Upper lobe of right lung (tissue), 1 donor: ENCODE results near the gene BAG3. TPM values are rescaled to one million over a fixed set of nuclear protein-coding genes. Genes with fewer than 3 reads are reported as not detected.
"Not testable (repeated sequence)": the region's sequence is repeated elsewhere in the genome, so short reads cannot be mapped to it uniquely, and the experiment has no call there.

Experiments
- ATAC-seq: fragments of 200-7000 bp; cut with Tn5 transposase; one replicate; pipeline ENCODE4 v1.9.1; 2020; ENCODE audit warnings: mild to moderate bottlenecking, moderate library complexity
- DNase-seq: peaks from one replicate; pipeline ENCODE4 v3.0.0-alpha.2; 2020
- H3K27ac ChIP-seq: fragments of 200-600 bp; one replicate; pipeline ENCODE4 v1.8.0; 2022
- H3K27me3 ChIP-seq: fragments of 200-600 bp; one replicate; pipeline ENCODE4 v1.8.0; 2022; ENCODE audit warnings: mild to moderate bottlenecking
- H3K36me3 ChIP-seq: fragments of 200-600 bp; one replicate; pipeline ENCODE4 v1.8.0; 2022
- H3K4me1 ChIP-seq: fragments of 200-600 bp; one replicate; pipeline ENCODE4 v1.8.0; 2022
- H3K4me3 ChIP-seq: fragments of 200-600 bp; one replicate; pipeline ENCODE4 v1.8.0; 2022; ENCODE audit warnings: mild to moderate bottlenecking
- H3K9me3 ChIP-seq: fragments of 200-600 bp; one replicate; pipeline ENCODE4 v1.8.0; 2022
- CTCF ChIP-seq: fragments of 200-600 bp; IDR thresholded peaks from one replicate; pipeline ENCODE4 v1.8.0; 2022; ENCODE audit warnings: antibody characterized with exemption
- intact Hi-C: fragments of 100-400 bp; cut with DNase I; formaldehyde crosslinking; loops from one replicate; pipeline ENCODE4 v1.11.0; 2022
- total RNA-seq: library from RNA; stranded (reverse); fragmentation: NEBNext Ultra II Directional; extraction: Animal tissue kit (Norgen Biotek cat#: 25700); gene quantifications from one replicate; pipeline ENCODE4 v1.2.1, GENCODE V29; 2021
- donor health status: DM: no; HTN: yes; CAD: no; lungs with severe emphysema.

The BAG3 gene
- total RNA-seq, 1 donor from 2014 or later: 41.5 TPM

DNA sequence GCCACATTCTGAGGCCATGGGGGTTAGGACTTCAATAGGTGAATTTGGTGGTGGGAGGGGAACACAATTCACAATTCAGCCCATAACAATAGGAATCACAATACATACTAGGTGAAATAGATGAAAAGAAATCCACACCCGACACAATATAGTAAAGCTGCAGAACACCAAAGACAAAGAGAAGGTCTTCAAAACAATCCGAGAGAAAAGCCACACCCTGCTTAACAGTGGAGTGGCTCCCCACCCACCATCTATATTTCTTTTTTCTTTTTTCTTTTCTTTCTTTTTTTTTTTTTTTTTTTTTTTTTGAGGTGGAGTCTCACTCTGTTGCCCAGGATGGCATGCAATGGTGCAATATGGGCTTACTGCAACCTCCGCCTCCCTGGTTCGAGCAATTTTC lies 39.7 kb upstream of the BAG3 start:
- no peak for DNase-seq
- Histone ChIP-seq H3K4me1 (no peaks in the 10 kb centered on the region), H3K9me3 (no peaks in the 10 kb centered on the region), H3K27me3 (no peaks in the 10 kb centered on the region), H3K36me3 (no peaks in the 10 kb centered on the region), H3K4me3 (no peak overlapping the region), H3K27ac (no peak overlapping the region)
- intact Hi-C loops: no loop called here
- no peak for TF ChIP-seq CTCF
- no peak for ATAC-seq

GRCh38 chr10:119613741-119614140 lies 37.4 kb upstream of the BAG3 start:
- no peak overlapping the region for H3K27ac ChIP-seq
- ATAC-seq: no peak
- H3K4me3 ChIP-seq: no peak overlapping the region
- H3K9me3 ChIP-seq: no peaks in the 10 kb centered on the region
- H3K27me3 ChIP-seq: no peaks in the 10 kb centered on the region
- intact Hi-C loops: no loop called here
- H3K4me1 ChIP-seq: no peaks in the 10 kb centered on the region
- no peak for DNase-seq
- TF ChIP-seq CTCF: no peak
- no peaks in the 10 kb centered on the region for H3K36me3 ChIP-seq

DNA sequence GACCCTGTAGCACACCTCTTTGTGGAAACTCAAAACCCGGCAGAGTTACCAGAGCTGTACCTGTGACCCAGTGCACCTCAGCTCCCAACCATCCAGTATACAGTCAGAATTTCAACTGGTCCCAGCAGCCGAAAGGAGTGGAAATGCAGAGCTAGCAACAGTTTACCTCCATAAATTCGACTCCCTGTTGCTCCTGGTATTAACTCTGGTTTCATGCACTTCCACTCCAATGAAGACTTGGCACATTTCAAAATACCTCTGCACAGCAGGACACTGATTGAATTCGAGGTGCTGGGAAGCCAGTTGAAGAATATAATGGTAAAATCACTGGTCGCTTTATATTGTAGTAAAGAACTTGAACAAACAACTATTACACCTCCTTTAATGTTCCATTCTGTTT lies 36.5 kb upstream of the BAG3 start:
- Histone ChIP-seq H3K4me1 (no peaks in the 10 kb centered on the region), H3K4me3 (no peak overlapping the region), H3K9me3 (no peaks in the 10 kb centered on the region), H3K36me3 (no peaks in the 10 kb centered on the region), H3K27ac (no peak overlapping the region), H3K27me3 (no peaks in the 10 kb centered on the region)
- intact Hi-C loops: no loop called here
- DNase-seq (no peak), ATAC-seq (no peak)
- TF ChIP-seq CTCF: no peak

DNA sequence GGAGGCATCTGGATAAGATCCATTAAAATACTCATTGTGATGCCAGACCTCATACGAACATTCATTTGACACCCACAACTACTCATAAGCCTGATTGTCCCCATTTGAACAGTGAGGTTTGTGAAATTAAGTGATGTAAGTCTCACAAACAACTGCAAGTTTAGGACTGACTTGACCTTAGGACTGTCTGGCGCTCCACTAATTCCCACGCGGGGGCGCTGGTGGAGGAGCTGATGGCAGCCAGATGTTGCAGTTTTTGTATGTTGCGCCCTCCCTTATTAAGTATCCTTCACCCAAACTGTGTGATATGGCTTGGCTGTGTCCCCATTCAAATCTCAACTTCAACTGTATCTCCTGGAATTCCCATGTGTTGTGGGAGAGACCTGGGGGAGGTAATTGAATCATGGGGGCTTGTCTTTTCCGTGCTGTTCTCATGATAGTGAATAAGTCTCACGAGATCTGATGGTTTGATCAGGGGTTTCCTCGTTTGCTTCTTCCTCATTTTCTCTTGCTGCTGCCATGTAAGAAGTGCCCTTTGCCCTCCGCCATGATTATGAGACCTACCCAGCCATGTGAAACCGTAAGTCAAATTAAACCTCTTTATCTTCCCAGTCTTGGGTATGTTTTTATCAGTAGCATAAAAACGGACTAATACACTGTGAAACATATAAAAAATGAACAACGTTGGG lies 34.2 kb upstream of the BAG3 start:
- Histone ChIP-seq H3K9me3 (no peaks in the 10 kb centered on the region), H3K27ac (no peak overlapping the region), H3K36me3 (no peaks in the 10 kb centered on the region), H3K4me3 (no peak overlapping the region), H3K27me3 (no peaks in the 10 kb centered on the region), H3K4me1 (no peaks in the 10 kb centered on the region)
- TF ChIP-seq CTCF: peak; percentile 10
- intact Hi-C loops: no loop called here
- ATAC-seq (no peak), DNase-seq (no peak)

GRCh38 chr10:119619215-119619614 lies 32.0 kb upstream of the BAG3 start:
- TF ChIP-seq CTCF: no peak
- no peak overlapping the region for H3K27ac ChIP-seq

DNA sequence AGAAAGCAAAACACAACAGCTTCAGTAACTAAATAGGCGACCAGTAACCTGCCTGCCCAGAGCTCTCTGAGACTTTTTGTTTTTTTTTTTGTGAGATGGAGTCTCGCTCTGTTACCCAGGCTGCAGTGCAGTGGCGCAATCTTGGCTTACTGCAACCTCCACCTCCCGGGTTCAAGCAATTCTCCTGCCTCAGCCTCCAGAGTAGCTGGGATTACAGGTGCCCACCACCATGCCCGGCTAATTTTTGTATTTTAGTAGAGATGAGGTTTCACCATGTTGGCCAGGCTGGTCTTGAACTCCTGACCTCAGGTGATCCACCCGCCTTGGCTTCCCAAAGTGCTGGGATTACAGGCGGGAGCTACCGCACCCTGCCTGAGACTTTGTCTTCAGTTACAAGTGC lies 31.4 kb upstream of the BAG3 start:
- ATAC-seq, H3K9me3 ChIP-seq, DNase-seq, H3K27ac ChIP-seq, H3K4me1 ChIP-seq, H3K27me3 ChIP-seq, intact Hi-C loops, H3K4me3 ChIP-seq, H3K36me3 ChIP-seq: not testable (repeated sequence)

More at GRCh38 chr10:119619215-119619614, 32.0 kb upstream of the BAG3 start:
- Histone ChIP-seq H3K27me3 (no peaks in the 10 kb centered on the region), H3K4me3 (no peak overlapping the region), H3K4me1 (no peaks in the 10 kb centered on the region), H3K9me3 (no peaks in the 10 kb centered on the region), H3K36me3 (no peaks in the 10 kb centered on the region)
- ATAC-seq (no peak), DNase-seq (no peak)
- intact Hi-C loops: no loop called here
